Stimulated activated naive CD8-positive, alpha-beta T cell treated with anti-CD3 and anti-CD28 coated beads, Interleukin-15, Interleukin-2, amounts not matched to agents 100 ng/mL and 50 ng/mL, for 24 hours (primary cell): ENCODE data around the gene SLC25A30.
"Not testable (repeated sequence)": the region's sequence is repeated elsewhere in the genome, so short reads cannot be mapped to it uniquely, and the experiment has no call there.

Experiments
- H3K27ac Mint-ChIP-seq: one replicate; pipeline ENCODE4 v1.8.0; 2021; ENCODE audit warnings: mild to moderate bottlenecking, mixed read lengths
- H3K27me3 Mint-ChIP-seq: one replicate; pipeline ENCODE4 v1.8.0; 2021; ENCODE audit warnings: mixed read lengths
- H3K36me3 Mint-ChIP-seq: one replicate; pipeline ENCODE4 v1.8.0; 2021; ENCODE audit warnings: low read depth, mixed read lengths
- H3K4me1 Mint-ChIP-seq: one replicate; pipeline ENCODE4 v1.8.0; 2021; ENCODE audit warnings: low read depth, mixed read lengths
- H3K4me3 Mint-ChIP-seq: one replicate; pipeline ENCODE4 v1.8.0; 2021; ENCODE audit warnings: mild to moderate bottlenecking, mixed read lengths
- H3K9me3 Mint-ChIP-seq: one replicate; pipeline ENCODE4 v1.8.0; 2021; ENCODE audit warnings: mixed read lengths

The SLC25A30 gene

DNA sequence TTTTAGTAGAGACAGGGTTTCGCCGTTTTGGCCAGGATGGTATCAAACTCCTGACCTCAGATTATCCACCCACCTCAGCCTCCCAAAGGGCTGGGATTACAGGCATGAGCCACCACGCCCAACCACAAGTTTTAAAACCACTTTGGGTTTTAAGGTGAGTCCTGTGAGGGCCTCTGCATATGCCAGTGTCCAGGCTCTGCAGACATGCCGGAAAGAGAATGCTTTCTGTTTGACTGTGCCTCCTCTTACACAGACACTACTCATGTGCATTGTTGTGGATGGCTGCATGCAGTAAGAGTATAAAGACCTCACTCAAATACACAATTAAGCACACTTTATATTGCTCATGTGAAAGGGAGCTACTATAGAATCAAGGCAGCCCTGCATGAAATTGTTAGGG lies 20.8 kb upstream of the SLC25A30 start:
- peaks cover 27% of the 10 kb centered on the region for H3K4me1 Mint-ChIP-seq
- H3K9me3 Mint-ChIP-seq, result no peaks in the 10 kb centered on the region
- no peaks in the 10 kb centered on the region for H3K27me3 Mint-ChIP-seq
- no peaks in the 10 kb centered on the region for H3K36me3 Mint-ChIP-seq
- H3K27ac Mint-ChIP-seq, result no peak overlapping the region
- H3K4me3 Mint-ChIP-seq, result no peak overlapping the region

DNA sequence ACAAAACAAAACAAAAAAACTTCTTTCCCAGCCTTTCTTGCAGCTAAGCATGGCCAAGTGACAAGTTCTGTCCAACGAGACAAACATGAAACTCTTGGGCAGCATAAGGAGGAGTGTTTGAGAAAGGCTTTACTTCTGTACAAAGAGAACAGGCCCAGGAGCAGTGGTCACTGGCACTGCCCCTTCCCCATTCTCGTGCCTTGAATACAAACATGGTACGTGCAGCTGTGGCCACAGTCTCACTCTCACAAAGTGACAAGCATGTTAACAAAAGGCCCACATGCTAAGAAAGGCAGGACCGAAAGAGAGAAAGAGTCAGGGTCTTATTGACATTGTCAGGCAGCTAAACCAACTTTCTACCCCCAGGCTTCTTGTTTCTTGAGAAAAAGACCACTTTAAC lies 19.8 kb upstream of the SLC25A30 start:
- Mint-ChIP-seq H3K36me3 (no peaks in the 10 kb centered on the region), H3K4me3 (no peak overlapping the region), H3K4me1 (peaks cover 27% of the 10 kb centered on the region), H3K9me3 (no peaks in the 10 kb centered on the region), H3K27ac (no peak overlapping the region), H3K27me3 (no peaks in the 10 kb centered on the region)

GRCh38 chr13:45436953-45437352 lies 18.8 kb upstream of the SLC25A30 start:
- Mint-ChIP-seq H3K4me1 (peaks cover 21% of the 10 kb centered on the region), H3K9me3 (no peaks in the 10 kb centered on the region), H3K4me3 (no peak overlapping the region), H3K27ac (no peak overlapping the region), H3K36me3 (no peaks in the 10 kb centered on the region), H3K27me3 (no peaks in the 10 kb centered on the region)

DNA sequence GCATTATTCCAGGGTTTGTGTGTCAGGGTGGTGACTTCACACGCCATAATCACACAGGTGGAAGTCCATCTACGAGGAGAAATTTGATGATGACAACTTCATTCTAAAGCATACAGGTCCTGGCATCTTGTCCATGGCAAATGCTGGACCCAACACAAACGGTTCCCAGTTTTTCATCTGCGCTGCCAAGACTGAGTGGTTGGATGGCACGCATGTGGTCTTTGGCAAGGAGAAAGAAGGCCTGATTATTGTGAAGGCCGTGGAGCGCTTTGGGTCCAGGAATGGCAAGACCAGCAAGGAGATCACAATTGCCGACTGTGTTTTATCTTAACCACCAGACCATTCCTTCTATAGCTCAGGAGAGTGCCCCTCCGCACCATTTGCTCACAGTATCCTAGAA lies 18.2 kb upstream of the SLC25A30 start:
- Mint-ChIP-seq H3K4me3 (no peak overlapping the region), H3K9me3 (no peaks in the 10 kb centered on the region)

GRCh38 chr13:45434556-45435371 lies 16.6 kb upstream of the SLC25A30 start:
- Mint-ChIP-seq H3K4me1 (no peaks in the 10 kb centered on the region), H3K36me3 (no peaks in the 10 kb centered on the region), H3K27me3 (no peaks in the 10 kb centered on the region), H3K27ac (no peak overlapping the region), H3K9me3 (no peaks in the 10 kb centered on the region), H3K4me3 (no peak overlapping the region)

More for the DNA sequence above, 18.2 kb upstream of the SLC25A30 start:
- Mint-ChIP-seq H3K27ac (no peak overlapping the region), H3K36me3 (no peaks in the 10 kb centered on the region), H3K4me1 (peaks cover 15% of the 10 kb centered on the region), H3K27me3 (no peaks in the 10 kb centered on the region)

DNA sequence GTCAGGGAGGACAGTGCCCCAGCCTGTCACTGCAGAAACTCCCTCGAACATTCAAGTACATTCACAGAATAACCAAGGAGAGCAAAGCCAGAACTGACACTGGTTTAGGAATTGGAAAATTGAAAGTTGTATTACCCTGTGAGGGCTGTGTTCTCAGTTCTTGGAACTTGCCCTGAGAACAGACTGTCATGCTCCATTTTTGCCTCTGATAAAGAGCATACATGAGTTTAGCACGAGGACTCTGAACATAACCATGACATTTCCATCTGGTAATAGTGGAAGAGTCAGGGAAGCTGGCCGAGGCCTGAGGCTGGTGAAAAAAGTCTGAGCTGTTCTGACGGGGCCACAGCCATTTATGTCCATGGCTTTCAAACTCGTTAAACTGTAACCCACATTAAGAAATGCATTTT lies 15.2 kb upstream of the SLC25A30 start:
- Mint-ChIP-seq H3K27me3 (no peaks in the 10 kb centered on the region), H3K27ac (no peak overlapping the region), H3K36me3 (no peaks in the 10 kb centered on the region), H3K4me3 (no peak overlapping the region), H3K9me3 (no peaks in the 10 kb centered on the region), H3K4me1 (no peaks in the 10 kb centered on the region)

GRCh38 chr13:45432737-45433380 lies 14.7 kb upstream of the SLC25A30 start:
- H3K27ac Mint-ChIP-seq, result no peak overlapping the region
- no peaks in the 10 kb centered on the region for H3K27me3 Mint-ChIP-seq
- H3K9me3 Mint-ChIP-seq, result no peaks in the 10 kb centered on the region
- H3K4me1 Mint-ChIP-seq, result no peaks in the 10 kb centered on the region
- no peaks in the 10 kb centered on the region for H3K36me3 Mint-ChIP-seq
- no peak overlapping the region for H3K4me3 Mint-ChIP-seq

GRCh38 chr13:45426056-45426841 lies 8.1 kb upstream of the SLC25A30 start:
- H3K4me3 Mint-ChIP-seq, H3K4me1 Mint-ChIP-seq: not testable (repeated sequence)

DNA sequence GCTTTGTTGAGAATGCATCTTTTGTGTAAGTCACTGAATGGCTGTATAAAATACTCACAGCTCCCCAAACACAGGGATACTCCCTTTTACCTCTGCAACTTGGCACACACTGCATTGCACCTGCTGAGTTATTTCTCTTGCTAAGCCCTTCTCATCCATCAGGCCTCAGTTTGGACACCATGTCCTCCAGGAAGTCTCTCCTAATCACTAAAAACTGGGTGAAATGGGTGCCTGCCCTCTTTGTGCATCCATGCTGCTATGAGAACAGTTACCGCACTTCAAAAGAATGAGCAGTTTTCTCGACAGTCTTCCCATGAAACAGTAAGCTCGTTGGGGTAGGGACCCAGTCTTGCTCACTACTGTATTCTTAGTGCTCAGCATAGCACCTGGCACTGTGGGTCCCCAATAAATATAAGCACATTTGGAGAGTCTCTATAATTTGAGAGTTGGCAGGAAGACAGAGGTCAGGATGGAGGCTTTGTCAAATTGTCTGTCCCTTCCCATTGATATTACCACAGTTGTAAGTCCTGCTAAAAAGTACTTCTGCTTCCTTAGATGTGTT lies 4.6 kb upstream of the SLC25A30 start:
- no peak overlapping the region for H3K27ac Mint-ChIP-seq
- H3K36me3 Mint-ChIP-seq, result no peaks in the 10 kb centered on the region
- H3K4me1 Mint-ChIP-seq, result peaks cover 5% of the 10 kb centered on the region
- H3K4me3 Mint-ChIP-seq, result no peak overlapping the region
- H3K27me3 Mint-ChIP-seq, result no peaks in the 10 kb centered on the region
- no peaks in the 10 kb centered on the region for H3K9me3 Mint-ChIP-seq

More at GRCh38 chr13:45426056-45426841, 8.1 kb upstream of the SLC25A30 start:
- H3K27me3 Mint-ChIP-seq, H3K9me3 Mint-ChIP-seq, H3K36me3 Mint-ChIP-seq, H3K27ac Mint-ChIP-seq: not testable (repeated sequence)

GRCh38 chr13:45419945-45420344 lies 1.8 kb upstream of the SLC25A30 start:
- Mint-ChIP-seq H3K36me3 (no peaks in the 10 kb centered on the region), H3K4me3 (no peak overlapping the region), H3K4me1 (peaks cover 18% of the 10 kb centered on the region), H3K27me3 (no peaks in the 10 kb centered on the region), H3K27ac (no peak overlapping the region), H3K9me3 (no peaks in the 10 kb centered on the region)

DNA sequence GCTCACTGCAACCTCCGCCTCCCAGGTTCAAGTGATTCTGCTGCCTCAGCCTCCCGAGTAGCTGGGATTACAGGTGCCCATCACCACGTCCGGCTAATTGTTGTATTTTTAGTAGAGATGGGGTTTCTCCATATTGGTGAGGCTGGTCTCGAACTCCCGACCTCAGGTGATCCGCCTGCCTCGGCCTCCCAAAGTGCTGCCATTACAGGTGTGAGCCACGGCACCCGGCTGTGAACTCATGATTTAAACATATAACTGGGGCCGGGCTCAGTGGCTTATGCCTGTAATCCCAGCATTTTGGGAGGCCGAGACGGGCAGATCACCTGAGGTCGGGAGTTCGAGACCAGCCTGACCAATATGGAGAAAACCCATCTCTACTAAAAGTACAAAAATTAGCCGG lies 1.2 kb upstream of the SLC25A30 start:
- not testable (repeated sequence) for H3K27me3 Mint-ChIP-seq, H3K36me3 Mint-ChIP-seq, H3K4me3 Mint-ChIP-seq, H3K27ac Mint-ChIP-seq, H3K9me3 Mint-ChIP-seq
- peaks cover 23% of the 10 kb centered on the region for H3K4me1 Mint-ChIP-seq

DNA sequence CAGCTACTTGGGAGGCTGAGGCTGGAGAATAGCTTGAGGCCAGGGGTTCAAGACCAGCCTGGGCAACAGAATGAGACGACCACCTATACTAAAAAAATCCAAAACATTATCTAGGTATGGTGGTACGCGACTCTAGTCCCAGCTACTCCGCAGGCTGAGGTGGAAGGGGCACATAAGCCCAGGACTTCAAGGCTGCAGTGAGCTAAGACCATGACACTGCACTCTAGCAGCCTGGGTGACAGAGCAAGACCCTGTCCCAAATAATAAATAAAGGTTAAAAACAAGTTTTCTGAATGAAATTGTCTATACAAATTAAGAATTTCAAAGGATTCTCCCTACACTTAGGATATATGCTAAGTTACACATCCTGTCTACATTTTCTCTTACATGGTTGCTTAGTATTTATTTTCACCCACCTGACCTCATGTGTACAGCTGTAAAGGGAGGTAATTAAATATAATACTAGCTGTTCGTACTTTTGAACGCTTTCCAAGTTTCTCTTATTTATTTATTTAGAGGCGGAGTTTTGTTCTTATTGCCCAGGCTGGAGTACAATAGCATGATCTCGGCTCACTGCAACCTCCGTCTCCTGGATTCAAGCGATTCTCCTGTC lies 1.6 kb downstream of the SLC25A30 start:
- Mint-ChIP-seq H3K9me3 (no peaks in the 10 kb centered on the region), H3K36me3 (no peaks in the 10 kb centered on the region), H3K27me3 (no peaks in the 10 kb centered on the region), H3K4me1 (peaks cover 27% of the 10 kb centered on the region), H3K27ac (peak overlapping the region; percentile 93), H3K4me3 (peak overlapping the region; percentile 89)

GRCh38 chr13:45415112-45415511 lies 3.1 kb downstream of the SLC25A30 start:
- peaks cover 27% of the 10 kb centered on the region for H3K4me1 Mint-ChIP-seq
- peaks cover 10% of the 10 kb centered on the region for H3K36me3 Mint-ChIP-seq
- H3K27ac Mint-ChIP-seq, result no peak overlapping the region
- no peaks in the 10 kb centered on the region for H3K9me3 Mint-ChIP-seq
- no peaks in the 10 kb centered on the region for H3K27me3 Mint-ChIP-seq
- H3K4me3 Mint-ChIP-seq, result no peak overlapping the region

GRCh38 chr13:45413826-45414307 lies 4.3 kb downstream of the SLC25A30 start:
- H3K27ac Mint-ChIP-seq, result no peak overlapping the region
- no peak overlapping the region for H3K4me3 Mint-ChIP-seq
- peaks cover 16% of the 10 kb centered on the region for H3K36me3 Mint-ChIP-seq
- peaks cover 27% of the 10 kb centered on the region for H3K4me1 Mint-ChIP-seq
- no peaks in the 10 kb centered on the region for H3K9me3 Mint-ChIP-seq
- H3K27me3 Mint-ChIP-seq, result no peaks in the 10 kb centered on the region
